T1000 (cell line): ENCODE data around the gene CEP295NL.
"Not testable (repeated sequence)": the region's sequence is repeated elsewhere in the genome, so short reads cannot be mapped to it uniquely, and the experiment has no call there.

Source experiments
- DNase-seq: peaks from one replicate; lab custom pipeline; 2025; ENCODE audit warnings: mixed read lengths; lab: John Stamatoyannopoulos, UW

Gene CEP295NL

DNA sequence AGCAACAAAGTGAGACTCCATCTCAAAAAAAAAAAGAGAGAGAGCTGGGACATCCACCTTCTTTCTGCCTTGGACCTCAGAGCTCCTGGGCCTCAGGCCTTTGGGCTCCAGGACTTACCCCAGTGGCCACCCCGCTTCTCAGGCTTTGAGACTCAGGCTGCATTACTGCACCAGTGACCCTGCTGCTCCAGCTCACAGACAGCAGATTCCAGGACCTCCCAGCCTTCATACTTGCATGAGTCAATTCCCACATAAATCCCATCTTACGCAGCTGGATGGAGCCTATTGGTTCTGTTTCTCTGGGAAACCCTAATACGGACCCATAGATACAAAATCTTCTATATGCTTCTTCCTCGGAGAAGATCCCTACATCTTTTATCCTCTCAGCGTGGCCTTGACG lies 2.1 kb upstream of the CEP295NL start:
- no peak for DNase-seq

GRCh38 chr17:78904371-78904770 lies 1.4 kb upstream of the CEP295NL start:
- DNase-seq = no peak

- not testable (repeated sequence) for DNase-seq
These were observed 770 bp downstream of the CEP295NL start for GRCh38 chr17:78902231-78902630.

DNA sequence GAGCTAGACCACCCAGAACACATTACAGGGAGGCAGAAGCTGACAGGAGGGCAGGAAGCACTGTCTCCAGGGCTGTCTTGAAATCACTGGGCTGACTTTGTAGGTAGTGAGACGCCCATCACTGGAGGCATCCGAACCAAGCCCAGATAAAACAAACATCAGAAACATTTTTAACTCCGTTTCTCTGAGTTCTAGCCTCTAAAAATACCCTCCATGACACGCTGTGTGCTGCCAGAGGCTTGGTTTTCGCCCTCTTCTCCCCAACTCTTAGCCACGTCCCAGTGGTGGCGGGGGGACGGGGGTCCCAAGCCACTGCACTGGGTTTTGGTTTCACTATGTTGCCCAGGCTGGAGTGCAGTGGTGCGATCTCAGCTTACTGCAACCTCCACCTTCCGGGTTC lies 1.2 kb downstream of the CEP295NL start:
- no peak for DNase-seq

- DNase-seq = no peak
These were observed 2.2 kb downstream of the CEP295NL start for GRCh38 chr17:78900816-78901215.

DNA sequence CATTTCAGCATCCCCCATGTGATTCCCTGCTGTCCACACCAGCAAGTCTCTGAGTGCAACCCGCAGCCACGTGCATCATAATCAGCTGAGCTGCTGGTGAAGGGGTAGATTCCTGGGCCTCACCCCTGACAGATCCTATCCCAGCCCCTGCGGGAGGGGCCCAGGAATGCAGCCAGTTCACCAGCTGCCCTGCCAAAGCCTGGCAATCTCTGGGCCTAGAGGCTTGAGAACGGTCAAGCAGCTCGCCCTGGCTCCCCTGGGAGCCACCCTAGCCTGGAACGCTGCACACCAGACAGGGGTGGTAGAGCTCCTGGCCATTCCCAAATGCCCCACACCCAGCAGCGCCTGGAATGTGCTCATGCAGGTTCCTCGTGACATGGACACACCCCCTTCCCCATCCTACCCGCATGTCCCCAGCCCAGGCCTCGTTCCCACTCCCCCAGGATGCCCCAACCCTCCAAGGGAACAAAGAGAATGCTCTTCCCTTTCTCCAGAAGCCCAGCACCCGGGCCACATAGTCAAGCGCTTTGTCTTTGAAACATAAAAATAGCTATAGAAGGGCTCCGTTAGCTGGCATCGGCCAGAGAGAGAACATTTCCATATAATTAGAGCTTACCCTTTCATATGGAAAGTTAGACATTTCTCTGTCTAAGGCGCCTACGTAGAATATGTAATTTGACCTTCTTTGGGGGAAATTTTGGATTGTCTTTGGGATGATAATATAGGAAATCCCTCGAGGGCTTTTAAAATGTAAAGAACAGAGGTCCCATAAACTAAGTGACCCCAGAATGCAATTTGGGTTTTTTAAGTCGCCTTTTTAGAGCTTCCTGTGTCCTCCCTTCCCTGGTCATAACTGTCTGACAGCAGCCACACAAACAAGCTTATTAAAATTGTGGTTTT lies 3.4 kb downstream of the CEP295NL start:
- DNase-seq = no peak

GRCh38 chr17:78898947-78899346 lies 4.1 kb downstream of the CEP295NL start:
- no peak for DNase-seq

- DNase-seq = no peak
These were observed 4.7 kb downstream of the CEP295NL start for GRCh38 chr17:78898075-78898836.

- no peak for DNase-seq
These were observed 5.3 kb downstream of the CEP295NL start for GRCh38 chr17:78897664-78898047.

GRCh38 chr17:78896834-78897663 lies 6.0 kb downstream of the CEP295NL start:
- no peak for DNase-seq

DNA sequence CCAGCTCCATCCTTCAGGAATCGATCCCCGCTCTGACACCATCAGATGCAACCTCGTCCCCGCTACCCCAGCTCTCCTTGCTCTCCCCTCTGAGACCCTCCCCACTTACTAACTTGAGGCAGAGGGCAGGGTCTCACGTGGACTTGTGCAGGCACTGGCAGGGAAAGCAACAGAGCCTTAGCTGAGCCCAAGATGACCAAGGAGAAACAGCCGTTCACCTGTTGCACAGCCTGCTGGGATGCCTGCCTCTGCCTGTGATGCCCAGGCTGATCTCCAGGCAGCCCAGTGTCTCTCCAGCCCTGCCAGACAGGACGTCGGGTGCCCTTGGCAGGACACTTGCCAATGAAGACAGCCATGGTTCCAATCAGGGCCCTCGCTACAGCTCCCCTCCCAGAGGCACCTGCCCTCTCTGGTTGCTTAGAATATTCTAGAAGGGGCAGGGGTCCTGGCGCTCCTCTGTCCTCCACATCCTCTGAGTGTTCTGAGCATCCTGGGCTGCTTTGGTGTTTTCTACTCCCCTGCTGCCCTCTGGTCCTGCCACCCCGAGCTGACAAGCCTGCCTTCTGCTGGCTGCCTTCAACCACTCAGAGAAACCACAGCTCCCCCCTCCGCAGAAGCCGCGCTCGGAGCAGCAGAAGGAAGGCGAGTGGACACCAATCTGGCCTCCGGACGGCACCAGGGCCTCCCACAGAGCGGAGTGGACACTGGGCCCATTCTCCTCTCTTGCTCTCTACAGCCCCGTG lies 6.7 kb downstream of the CEP295NL start:
- no peak for DNase-seq

- DNase-seq = no peak
These were observed 7.7 kb downstream of the CEP295NL start for GRCh38 chr17:78895322-78895721.

DNA sequence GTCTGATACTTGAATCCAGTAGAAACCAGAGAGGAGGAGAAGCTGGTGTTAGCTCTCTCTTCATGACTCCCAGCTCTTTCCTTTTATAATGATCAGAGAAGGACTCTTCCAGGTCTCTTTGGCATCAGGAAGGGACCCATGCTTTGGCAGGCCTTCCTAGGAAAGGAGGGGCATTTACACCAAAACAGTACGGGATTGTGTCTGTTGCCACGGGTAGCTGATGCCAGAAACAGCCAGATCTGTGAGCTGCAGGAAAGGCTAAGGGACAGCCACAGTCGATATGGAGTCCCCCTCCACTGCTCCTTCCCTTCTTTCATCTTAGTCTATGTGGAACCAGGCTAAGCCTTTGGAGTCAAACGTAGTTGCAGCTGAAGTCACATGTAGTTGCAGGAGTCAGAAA lies 9.3 kb downstream of the CEP295NL start:
- no peak for DNase-seq

- DNase-seq = no peak
These were observed 10.0 kb downstream of the CEP295NL start for GRCh38 chr17:78892936-78893379.

DNA sequence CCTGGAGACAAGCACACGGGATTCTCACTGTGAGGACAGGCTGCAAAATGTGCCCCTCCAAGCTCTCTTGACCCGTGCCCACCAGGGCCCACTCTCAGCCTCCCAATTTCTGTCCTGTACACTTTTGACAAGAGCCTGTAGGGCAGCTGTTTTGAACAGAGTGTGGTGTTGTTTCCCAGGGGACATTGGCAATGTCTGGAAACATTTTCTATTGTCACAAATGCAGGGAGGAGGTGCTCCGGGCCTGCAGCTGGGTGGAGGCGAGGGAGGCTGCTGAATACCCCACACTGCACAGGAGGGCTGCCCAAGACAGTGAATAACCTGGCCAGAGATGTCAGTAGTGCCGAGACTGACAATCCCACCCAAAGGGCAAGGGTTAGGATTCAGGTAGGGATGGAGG lies 10.5 kb downstream of the CEP295NL start:
- DNase-seq = no peak

GRCh38 chr17:78892062-78892456 lies 10.9 kb downstream of the CEP295NL start:
- no peak for DNase-seq

DNA sequence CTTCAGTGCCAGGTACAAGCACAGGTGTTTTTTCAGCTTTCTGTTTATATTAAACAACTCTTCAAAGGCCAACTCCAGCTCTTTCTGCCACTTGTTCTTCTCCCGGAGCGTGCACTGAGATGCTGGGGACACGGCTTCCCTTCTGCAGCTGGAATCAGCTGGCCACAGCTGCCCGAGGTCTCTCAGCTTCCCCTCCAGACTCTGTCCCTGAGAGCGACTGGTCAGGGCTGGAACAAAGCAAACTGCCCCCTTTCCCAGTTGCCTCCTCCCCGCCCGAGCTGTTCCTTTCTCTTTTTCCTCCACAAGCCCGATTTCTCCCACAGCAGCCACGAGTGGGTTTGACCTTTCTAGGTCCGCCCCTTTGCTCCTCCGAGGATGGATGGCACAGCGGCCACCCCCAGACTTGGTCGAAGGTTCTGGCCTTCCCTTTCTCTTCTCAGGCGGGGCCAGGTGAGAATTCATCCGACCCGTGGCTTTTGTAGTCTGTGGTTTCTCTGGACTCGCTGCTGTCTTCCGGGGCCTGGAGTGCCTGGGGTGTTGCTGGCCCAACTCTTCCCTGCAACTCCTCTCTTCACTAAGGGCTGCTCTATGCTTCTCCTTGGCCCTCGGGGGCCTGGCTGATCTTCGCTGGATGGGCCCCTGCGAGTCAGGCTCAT lies 11.5 kb downstream of the CEP295NL start:
- no peak for DNase-seq

DNA sequence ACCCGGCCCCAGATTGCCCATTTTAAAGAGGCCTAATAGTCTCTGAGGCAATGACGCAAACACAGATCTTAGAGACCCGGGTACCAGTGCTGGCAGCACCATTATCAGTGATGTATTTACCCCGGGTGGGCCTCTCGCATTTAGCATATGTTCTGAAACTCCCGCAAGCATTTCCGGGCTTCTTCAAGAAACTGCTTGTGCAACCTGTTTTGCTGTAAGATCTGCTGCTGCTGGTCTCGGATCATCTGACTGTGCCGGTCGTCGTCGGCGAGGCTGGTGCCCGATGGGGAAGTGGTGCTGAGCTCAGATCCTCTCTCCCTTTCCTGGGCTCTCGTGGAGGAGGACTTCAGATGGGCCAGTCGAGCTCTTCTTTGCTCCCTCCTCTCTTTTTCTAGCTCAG lies 12.5 kb downstream of the CEP295NL start:
- no peak for DNase-seq

DNA sequence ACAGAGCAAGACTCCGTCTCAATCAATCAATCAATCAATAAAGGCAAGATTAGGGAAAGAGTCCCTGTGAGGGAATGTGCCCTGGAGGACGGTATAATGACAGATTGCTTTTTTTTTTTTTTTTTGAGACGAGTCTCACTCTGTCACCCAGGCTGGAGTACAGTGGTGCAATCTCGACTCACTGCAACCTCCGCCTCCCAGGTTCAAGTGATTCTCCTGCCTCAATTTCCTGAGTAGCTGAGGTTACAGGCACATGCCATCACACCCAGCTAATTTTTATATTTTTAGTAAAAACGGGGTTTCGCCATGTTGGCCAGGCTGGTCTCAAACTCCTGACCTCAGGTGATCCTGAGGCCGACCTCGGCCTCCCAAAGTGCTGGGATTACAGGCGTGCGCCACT lies 12.9 kb downstream of the CEP295NL start:
- not testable (repeated sequence) for DNase-seq

DNA sequence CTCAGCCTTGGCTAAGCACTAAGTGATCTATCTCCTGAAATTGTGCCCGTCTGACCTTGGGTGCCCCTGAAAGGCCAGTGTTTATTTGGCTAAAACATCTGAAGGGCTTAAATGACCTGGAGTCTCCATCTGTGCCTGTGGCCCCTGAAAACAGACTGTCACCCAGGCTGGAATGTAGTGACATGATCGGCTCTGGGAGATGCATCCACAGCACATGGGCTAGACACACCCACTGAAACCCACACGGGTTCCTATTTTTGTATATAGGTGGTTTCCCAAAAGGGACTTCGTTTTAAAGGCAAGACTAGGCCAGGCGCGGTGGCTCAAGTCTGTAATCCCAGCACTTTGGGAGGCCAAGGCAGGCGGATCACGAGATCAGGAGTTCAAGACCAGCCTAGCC lies 13.5 kb downstream of the CEP295NL start:
- DNase-seq = no peak

DNA sequence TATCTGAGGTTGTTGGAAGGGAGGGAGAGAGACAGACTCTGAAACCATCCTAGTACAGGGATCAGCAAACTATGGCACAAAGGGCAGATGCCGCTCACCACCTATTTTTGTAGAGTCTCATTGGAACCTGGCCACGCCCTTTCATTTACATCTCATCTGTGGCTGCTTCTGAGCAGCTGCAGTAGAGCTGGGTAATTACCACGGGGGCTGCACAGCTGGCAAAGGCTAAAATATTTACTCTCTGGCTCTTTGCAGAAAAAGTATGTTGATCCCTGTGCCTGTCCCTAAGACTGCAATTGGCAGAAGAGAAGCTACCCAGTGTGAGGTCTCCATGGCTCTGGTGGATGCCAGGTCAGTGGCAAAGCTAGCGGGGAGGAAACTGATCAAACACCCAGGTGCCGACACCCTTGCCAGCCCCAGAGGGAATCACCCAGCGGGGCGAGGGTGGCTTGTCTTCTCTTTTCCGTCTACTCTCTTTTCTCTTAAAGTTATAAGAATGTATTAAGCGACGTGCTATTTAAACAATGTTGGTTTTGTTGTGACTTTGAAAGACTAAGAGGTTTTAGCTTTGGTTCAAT lies 14.0 kb downstream of the CEP295NL start:
- DNase-seq = no peak
